ENCODE measurements around the gene SLC39A11. TPM values are rescaled to one million over a fixed set of nuclear protein-coding genes. Genes with fewer than 3 reads are reported as not detected.

Gene SLC39A11
- total and polyA plus RNA-seq, 2 of the 13 experiments (the other 11 are each of a cell fraction or from before 2014, with no cell fraction given): 17.2 to 31.5 TPM

- TF ChIP-seq ZNF780A (CRISPR knock-in tag; IDR thresholded peaks at IDR 0.05): no peak
- 0 out of 2 replicates have a peak, but pooled peaks have one; percentile 1 for TF ChIP-seq TBX3 (IDR thresholded peaks at IDR 0.05; ENCODE audit: borderline replicate concordance)
- TF ChIP-seq POLR2G (IDR thresholded peaks at IDR 0.05; ENCODE audit: low read depth, low read length): peak; percentile 21; the same call in 1 of the 2 replicates
- no peak for TF ChIP-seq ATRX (CRISPR knock-in tag; IDR thresholded peaks at IDR 0.05; ENCODE audit: borderline replicate concordance)
- TF ChIP-seq ZNF639 (CRISPR knock-in tag; conservative IDR thresholded peaks at IDR 0.05): no peak
- TF ChIP-seq ZNF775 (CRISPR knock-in tag; IDR thresholded peaks at IDR 0.05; ENCODE audit: borderline replicate concordance): no peak
- 0 out of 2 replicates have a peak, but pooled peaks have one; percentile 29 for TF ChIP-seq ZNF263 (CRISPR knock-in tag; IDR thresholded peaks at IDR 0.05)
- 0 out of 2 replicates have a peak, but pooled peaks have one; percentile 41 for TF ChIP-seq SALL2 (CRISPR knock-in tag; IDR thresholded peaks at IDR 0.05)
- TF ChIP-seq HDAC2 (CRISPR knock-in tag; IDR thresholded peaks at IDR 0.05): no peak
- TF ChIP-seq BCL3 (CRISPR knock-in tag; IDR thresholded peaks at IDR 0.05): no peak
- TF ChIP-seq UBTF (CRISPR knock-in tag; IDR thresholded peaks at IDR 0.05): peak; percentile 1; the same call in 1 of the 2 replicates
- no peak for TF ChIP-seq ZNF136 (CRISPR knock-in tag; IDR thresholded peaks at IDR 0.05; ENCODE audit: low read depth)
- no peak for TF ChIP-seq ZFP37 (CRISPR knock-in tag; IDR thresholded peaks at IDR 0.05; ENCODE audit: borderline replicate concordance)
- no peak for TF ChIP-seq MEIS2 (CRISPR knock-in tag; IDR thresholded peaks at IDR 0.05)
Observed at GRCh38 chr17:72684405-72685020, 408.0 kb downstream of the SLC39A11 start (continued).

Measured in HepG2 (cell line).